CD14-positive monocyte (primary cell): ENCODE results near the gene KCNK3. TPM values are rescaled to one million over a fixed set of nuclear protein-coding genes. Genes with fewer than 3 reads are reported as not detected.

Experiments used
- DNase-seq, 3 donors: peaks; one replicate each; pipeline ENCODE4 v3.0.0-alpha.2; 2011 to 2022
- H2AFZ ChIP-seq: 2 replicates; pipeline ENCODE4 v1.6.0; 2012; ENCODE audit warnings: mild to moderate bottlenecking, low read depth, low read length, inconsistent platforms; ENCODE audit not compliant: insufficient read depth, poor library complexity, severe bottlenecking
- H3K27ac ChIP-seq, 2 donors: 1 replicate in 1 of 2; 2 replicates in 1 of 2; pipeline ENCODE4 v1.5.1; 2012 to 2013; ENCODE audit warnings: low read length in 2 of 2, control low read depth in 1 of 2, inconsistent platforms in 1 of 2, low read depth in 1 of 2, mild to moderate bottlenecking in 1 of 2
- H3K27me3 ChIP-seq, 2 donors: one replicate each; pipeline versions ENCODE4 v1.6.0 to v1.6.1; 2011 to 2013; ENCODE audit warnings: low read length in 2 of 2; ENCODE audit not compliant: control insufficient read depth in 2 of 2, insufficient read depth in 2 of 2
- H3K36me3 ChIP-seq, 2 donors: replicated peaks in 1 of 2; 1 replicate in 1 of 2; 2 replicates in 1 of 2; pipeline versions ENCODE4 v1.5.1 to v1.6.1; 2012 to 2013; ENCODE audit warnings: low read length in 2 of 2, control low read depth in 1 of 2, inconsistent platforms in 1 of 2, mild to moderate bottlenecking in 1 of 2; ENCODE audit not compliant: insufficient read depth in 2 of 2, control insufficient read depth in 1 of 2
- H3K4me1 ChIP-seq, 2 donors: 1 replicate in 1 of 2; 2 replicates in 1 of 2; pipeline versions ENCODE4 v1.5.1 to v1.6.1; 2012 to 2013; ENCODE audit warnings: low read length in 2 of 2, control low read depth in 1 of 2, inconsistent platforms in 1 of 2, mild to moderate bottlenecking in 1 of 2, moderate library complexity in 1 of 2; ENCODE audit not compliant: insufficient read depth in 2 of 2, control insufficient read depth in 1 of 2
- H3K4me2 ChIP-seq: replicated peaks from 2 replicates; pipeline ENCODE3; 2012; ENCODE audit warnings: low read length, moderate library complexity, mild to moderate bottlenecking; ENCODE audit not compliant: poor library complexity, severe bottlenecking; ENCODE audit errors: extremely low read depth
- H3K4me3 ChIP-seq, 3 experiments: fragments of 200-600 bp in 1 of 3; sonication (generic) in 1 of 3; replicated peaks in 1 of 3; 1 replicate in 2 of 3; 2 replicates in 1 of 3; pipeline ENCODE4 v1.5.1; 2011 to 2013; ENCODE audit warnings: low read length in 3 of 3, mild to moderate bottlenecking in 3 of 3, control low read depth in 2 of 3, low read depth in 2 of 3, inconsistent platforms in 1 of 3, moderate library complexity in 1 of 3
- H3K79me2 ChIP-seq: 2 replicates; pipeline ENCODE4 v1.6.0; 2012; ENCODE audit warnings: mild to moderate bottlenecking, control low read depth, inconsistent platforms, low read length, moderate library complexity; ENCODE audit not compliant: insufficient read depth
- H3K9ac ChIP-seq: 2 replicates; pipeline ENCODE4 v1.6.0; 2017; ENCODE audit warnings: low read length, mild to moderate bottlenecking; ENCODE audit not compliant: insufficient read depth, poor library complexity, severe bottlenecking
- H3K9me3 ChIP-seq, 2 donors: replicated peaks in 1 of 2; 1 replicate in 1 of 2; 2 replicates in 1 of 2; pipeline versions ENCODE4 v1.5.1 to v1.6.1; 2012 to 2013; ENCODE audit warnings: low read length in 2 of 2, control low read depth in 1 of 2; ENCODE audit not compliant: control insufficient read depth in 1 of 2, insufficient read depth in 1 of 2
- H4K20me1 ChIP-seq: 2 replicates; pipeline ENCODE4 v1.6.0; 2012; ENCODE audit warnings: mild to moderate bottlenecking, low read length, control low read depth, moderate library complexity; ENCODE audit not compliant: insufficient read depth
- H3K27ac Mint-ChIP-seq, 7 donors: one replicate each; pipeline ENCODE4 v1.8.0; 2020; ENCODE audit warnings: mild to moderate bottlenecking in 7 of 7, mixed read lengths in 7 of 7, moderate library complexity in 6 of 7, inconsistent platforms in 2 of 7
- H3K27me3 Mint-ChIP-seq, 3 donors: one replicate each; pipeline ENCODE4 v1.8.0; 2021 to 2022; ENCODE audit warnings: low read depth in 3 of 3, mild to moderate bottlenecking in 3 of 3, mixed read lengths in 3 of 3, moderate library complexity in 3 of 3, inconsistent platforms in 1 of 3
- H3K36me3 Mint-ChIP-seq, 2 donors: one replicate each; pipeline ENCODE4 v1.8.0; 2020; ENCODE audit warnings: mixed read lengths in 2 of 2, inconsistent platforms in 1 of 2, mild to moderate bottlenecking in 1 of 2
- H3K4me1 Mint-ChIP-seq: one replicate; pipeline ENCODE4 v1.8.0; 2020; ENCODE audit warnings: mild to moderate bottlenecking, mixed read lengths
- H3K4me3 Mint-ChIP-seq, 2 donors: one replicate each; pipeline ENCODE4 v1.8.0; 2020; ENCODE audit warnings: mild to moderate bottlenecking in 2 of 2, mixed read lengths in 2 of 2, moderate library complexity in 1 of 2
- H3K9me3 Mint-ChIP-seq, 7 donors: one replicate each; pipeline ENCODE4 v1.8.0; 2020 to 2022; ENCODE audit warnings: mixed read lengths in 7 of 7, mild to moderate bottlenecking in 6 of 7, moderate library complexity in 6 of 7, inconsistent platforms in 2 of 7
- WGBS: methylation state at CpG from one replicate; pipeline ENCODE4 v1.1.5; 2013; ENCODE audit warnings: missing lambda C conversion rate; ENCODE audit not compliant: insufficient coverage; 5-methylcytosine and 5-hydroxymethylcytosine counted together
- intact Hi-C, 2 donors: fragments of 100-400 bp; cut with micrococcal nuclease; formaldehyde crosslinking; loops; one replicate each; pipeline versions ENCODE4 v1.15.0 to v1.15.1; 2023
- polyA plus RNA-seq, 3 donors: library from polyadenylated mRNA; depleted of rRNA in 1 of 3; unstranded in 2 of 3; stranded (reverse) in 1 of 3; fragments of 300-500 nt in 2 of 3; fragments of >200 nt in 1 of 3; fragmentation: Illumina TruSeq in 2 of 3; gene quantifications; 1 replicate in 2 of 3; 2 replicates in 1 of 3; pipeline ENCODE4 v1.2.3, GENCODE V29; 2012 to 2021
- TF ChIP-seq, protein P1 (sequence below): fragments of 200-600 bp; IDR thresholded peaks from one replicate; pipeline ENCODE4 v1.8.0; 2022; ENCODE audit warnings: antibody characterized with exemption, mild to moderate bottlenecking

Gene KCNK3
- polyA plus RNA-seq, 3 donors: not detected

DNA sequence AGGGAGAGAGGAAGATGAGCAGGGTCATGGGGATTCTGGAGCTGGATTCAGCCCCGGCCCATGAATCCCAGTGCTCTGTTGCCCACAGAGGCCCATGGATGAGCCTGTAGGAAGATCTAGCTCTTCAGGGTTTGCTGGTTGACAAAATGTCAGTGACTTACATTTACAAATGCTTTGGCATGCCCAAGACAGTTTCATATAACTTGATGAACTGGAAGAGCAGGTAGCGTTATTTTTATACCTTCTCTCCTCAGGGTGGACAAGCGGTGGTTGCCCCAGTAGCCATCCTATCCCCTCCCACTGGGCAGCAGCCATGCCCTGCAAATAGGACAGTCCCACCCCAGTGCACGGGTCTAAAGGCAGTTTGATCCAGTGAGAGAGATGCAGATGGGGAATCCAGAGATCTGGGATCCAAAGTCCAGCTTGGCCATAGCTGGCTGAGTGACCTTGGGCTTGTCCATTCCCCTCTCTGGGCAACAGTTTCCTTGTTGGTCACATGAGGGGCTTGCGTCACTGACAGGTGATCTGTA, 21.5 kb upstream of the KCNK3 start:
- no peaks in the 10 kb centered on the region for H3K4me1 ChIP-seq
- Mint-ChIP-seq H3K9me3 (peaks cover 0 to 3% (median 2%) of the 10 kb centered on the region in 7 donors), H3K4me3 (no peak overlapping the region), H3K36me3 (no peaks in the 10 kb centered on the region), H3K4me1 (no peaks in the 10 kb centered on the region), H3K27ac (no peak overlapping the region), H3K27me3 (peaks cover 15 to 27% (median 21%) of the 10 kb centered on the region in 3 donors)
- no peaks in the 10 kb centered on the region for H3K36me3 ChIP-seq
- H3K79me2 ChIP-seq: no peaks in the 10 kb centered on the region
- intact Hi-C loops: no loop called here
- no peak overlapping the region for H2AFZ ChIP-seq
- 92% methylated on average over 2 of the region's 5 CpGs for WGBS
- no peaks in the 10 kb centered on the region for H3K9me3 ChIP-seq
- no peak for DNase-seq
- H3K4me3 ChIP-seq: no peak overlapping the region
- H3K27ac ChIP-seq: no peak overlapping the region
- H3K9ac ChIP-seq: no peak overlapping the region
- H4K20me1 ChIP-seq: no peaks in the 10 kb centered on the region
- peaks cover 0 to 3% of the 10 kb centered on the region in 2 donors for H3K27me3 ChIP-seq
- TF ChIP-seq, protein P1, sequence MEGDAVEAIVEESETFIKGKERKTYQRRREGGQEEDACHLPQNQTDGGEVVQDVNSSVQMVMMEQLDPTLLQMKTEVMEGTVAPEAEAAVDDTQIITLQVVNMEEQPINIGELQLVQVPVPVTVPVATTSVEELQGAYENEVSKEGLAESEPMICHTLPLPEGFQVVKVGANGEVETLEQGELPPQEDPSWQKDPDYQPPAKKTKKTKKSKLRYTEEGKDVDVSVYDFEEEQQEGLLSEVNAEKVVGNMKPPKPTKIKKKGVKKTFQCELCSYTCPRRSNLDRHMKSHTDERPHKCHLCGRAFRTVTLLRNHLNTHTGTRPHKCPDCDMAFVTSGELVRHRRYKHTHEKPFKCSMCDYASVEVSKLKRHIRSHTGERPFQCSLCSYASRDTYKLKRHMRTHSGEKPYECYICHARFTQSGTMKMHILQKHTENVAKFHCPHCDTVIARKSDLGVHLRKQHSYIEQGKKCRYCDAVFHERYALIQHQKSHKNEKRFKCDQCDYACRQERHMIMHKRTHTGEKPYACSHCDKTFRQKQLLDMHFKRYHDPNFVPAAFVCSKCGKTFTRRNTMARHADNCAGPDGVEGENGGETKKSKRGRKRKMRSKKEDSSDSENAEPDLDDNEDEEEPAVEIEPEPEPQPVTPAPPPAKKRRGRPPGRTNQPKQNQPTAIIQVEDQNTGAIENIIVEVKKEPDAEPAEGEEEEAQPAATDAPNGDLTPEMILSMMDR: no peak
- H3K4me2 ChIP-seq: no peak overlapping the region

- Histone ChIP-seq H4K20me1 (no peaks in the 10 kb centered on the region), H3K4me2 (no peak overlapping the region), H3K79me2 (no peaks in the 10 kb centered on the region), H3K4me3 (no peak overlapping the region), H3K4me1 (no peaks in the 10 kb centered on the region), H3K27me3 (peaks cover 0 to 3% of the 10 kb centered on the region in 2 donors), H3K9me3 (no peaks in the 10 kb centered on the region), H3K9ac (no peak overlapping the region), H3K36me3 (no peaks in the 10 kb centered on the region), H2AFZ (no peak overlapping the region), H3K27ac (no peak overlapping the region)
- no peak overlapping the region for H3K27ac Mint-ChIP-seq
- no peaks in the 10 kb centered on the region for H3K36me3 Mint-ChIP-seq
- no peak for DNase-seq
- H3K4me3 Mint-ChIP-seq: no peak overlapping the region
- TF ChIP-seq, protein P1: no peak
- peaks cover 15 to 23% (median 20%) of the 10 kb centered on the region in 3 donors for H3K27me3 Mint-ChIP-seq
- no CpG with 5 or more reads among the region's 5 CpGs for WGBS
- H3K4me1 Mint-ChIP-seq: no peaks in the 10 kb centered on the region
- intact Hi-C loops: no loop called here
- H3K9me3 Mint-ChIP-seq: peaks cover 0 to 2% (median 0%) of the 10 kb centered on the region in 7 donors
Measured at GRCh38 chr2:26671691-26672090, 20.8 kb upstream of the KCNK3 start.
